HepG2 (cell line): ENCODE measurements around the gene ERCC5. TPM values are rescaled to one million over a fixed set of nuclear protein-coding genes. Genes with fewer than 3 reads are reported as not detected.

ENCODE experiments used
- RARA ChIP-seq: IDR thresholded peaks from 2 replicates; pipeline ENCODE4 v1.6.1; 2016; ENCODE audit warnings: missing genetic modification reagents, missing compliant biosample characterization
- REL ChIP-seq: sonication (generic); formaldehyde crosslinking; conservative IDR thresholded peaks from 2 replicates; pipeline ENCODE4 v1.8.0; 2022; ENCODE audit warnings: mild to moderate bottlenecking, missing genetic modification reagents, moderate library complexity
- ZNF766 ChIP-seq: sonication (generic); formaldehyde crosslinking; IDR thresholded peaks from 2 replicates; pipeline ENCODE4 v1.5.0; 2020; ENCODE audit warnings: missing genetic modification reagents, borderline replicate concordance
- polyA plus RNA-seq, 8 experiments: library from polyadenylated mRNA; depleted of rRNA in 3 of 8; stranded (reverse) in 7 of 8; unstranded in 1 of 8; fragments of >200 nt; fragmentation: Illumina TruSeq in 4 of 8; extraction: Trizol in 4 of 8; gene quantifications; 2 replicates each; pipeline versions ENCODE4 v1.2.1 to v1.2.3, GENCODE V29; 2011 to 2016; ENCODE audit warnings: low read depth in 4 of 8, missing spikeins in 1 of 8, mixed read lengths in 1 of 8; ENCODE audit not compliant: insufficient read depth in 1 of 8
- total RNA-seq, 5 experiments: library from RNA; depleted of rRNA; stranded (reverse); fragments of >200 nt; fragmentation: Illumina TruSeq; extraction: Trizol; gene quantifications; 2 replicates each; pipeline ENCODE4 v1.2.3, GENCODE V29; 2016; ENCODE audit warnings: low read depth in 1 of 5
- TF ChIP-seq, protein P1 (sequence below): sonication (generic); formaldehyde crosslinking; IDR thresholded peaks from 2 replicates; pipeline ENCODE4 v1.4.0; 2020; ENCODE audit warnings: missing genetic modification reagents
- TF ChIP-seq, protein P2 (sequence below): IDR thresholded peaks from 2 replicates; pipeline ENCODE4 v1.6.1; 2016; ENCODE audit warnings: mild to moderate bottlenecking, missing biosample characterization, missing genetic modification reagents
- TF ChIP-seq, protein P3 (sequence below): sonication (generic); formaldehyde crosslinking; IDR thresholded peaks from one replicate; pipeline ENCODE4 v1.5.1; 2020; ENCODE audit warnings: mild to moderate bottlenecking, missing genetic modification reagents; ENCODE audit errors: not compliant biosample characterization
- TF ChIP-seq, protein P4 (sequence below): sonication (generic); formaldehyde crosslinking; IDR thresholded peaks from 2 replicates; pipeline ENCODE4 v1.5.0; 2020; ENCODE audit warnings: mild to moderate bottlenecking, missing genetic modification reagents

The ERCC5 gene
- total and polyA plus RNA-seq, 2 of the 13 experiments (the other 11 are each of a cell fraction or from before 2014, with no cell fraction given) = 12.9 to 35.5 TPM

DNA sequence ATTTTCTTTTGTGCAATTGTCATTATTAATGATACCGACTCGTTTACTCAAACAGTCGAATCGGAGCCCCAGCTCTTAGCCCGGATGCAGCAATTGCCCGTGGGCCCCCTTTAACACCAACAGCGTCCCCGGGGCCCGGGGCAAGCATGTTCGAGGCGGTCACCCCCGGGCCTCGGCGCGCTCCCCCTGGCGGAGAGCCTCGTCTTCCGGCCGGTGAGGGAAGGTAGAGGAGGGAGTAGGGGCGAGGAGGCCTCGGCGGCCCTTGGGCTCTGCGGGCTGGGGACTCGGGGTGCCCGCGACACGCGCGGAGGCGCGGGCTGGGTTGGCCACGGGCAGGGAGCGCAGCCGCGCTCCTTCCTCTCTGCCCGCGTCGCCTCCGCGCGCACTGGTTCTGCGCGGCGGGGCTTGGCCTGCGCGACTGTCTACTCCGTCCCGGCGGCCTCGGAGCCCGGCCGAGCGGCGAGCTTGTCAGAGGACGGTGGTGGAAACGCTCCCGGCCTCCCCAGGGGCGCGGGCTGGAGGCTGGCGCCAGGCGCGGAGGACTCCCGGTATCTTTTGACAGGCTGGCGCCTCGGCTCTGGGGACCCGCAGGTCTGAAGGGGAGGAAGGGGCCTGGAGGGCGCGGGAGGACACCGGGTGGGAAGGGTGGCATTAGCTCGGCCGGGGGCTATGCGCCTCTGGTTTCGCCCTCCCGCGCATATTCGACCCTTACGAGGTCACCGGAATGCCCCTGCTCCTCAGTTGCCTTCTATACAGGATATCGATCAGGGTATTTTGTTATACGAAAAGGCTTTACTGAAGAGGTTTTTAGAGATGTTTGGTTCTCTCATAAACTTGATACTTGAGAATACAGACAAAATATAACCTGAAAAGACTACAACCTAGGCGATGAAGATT, 45.4 kb upstream of the ERCC5 start (continued):
- TF ChIP-seq, protein P1, sequence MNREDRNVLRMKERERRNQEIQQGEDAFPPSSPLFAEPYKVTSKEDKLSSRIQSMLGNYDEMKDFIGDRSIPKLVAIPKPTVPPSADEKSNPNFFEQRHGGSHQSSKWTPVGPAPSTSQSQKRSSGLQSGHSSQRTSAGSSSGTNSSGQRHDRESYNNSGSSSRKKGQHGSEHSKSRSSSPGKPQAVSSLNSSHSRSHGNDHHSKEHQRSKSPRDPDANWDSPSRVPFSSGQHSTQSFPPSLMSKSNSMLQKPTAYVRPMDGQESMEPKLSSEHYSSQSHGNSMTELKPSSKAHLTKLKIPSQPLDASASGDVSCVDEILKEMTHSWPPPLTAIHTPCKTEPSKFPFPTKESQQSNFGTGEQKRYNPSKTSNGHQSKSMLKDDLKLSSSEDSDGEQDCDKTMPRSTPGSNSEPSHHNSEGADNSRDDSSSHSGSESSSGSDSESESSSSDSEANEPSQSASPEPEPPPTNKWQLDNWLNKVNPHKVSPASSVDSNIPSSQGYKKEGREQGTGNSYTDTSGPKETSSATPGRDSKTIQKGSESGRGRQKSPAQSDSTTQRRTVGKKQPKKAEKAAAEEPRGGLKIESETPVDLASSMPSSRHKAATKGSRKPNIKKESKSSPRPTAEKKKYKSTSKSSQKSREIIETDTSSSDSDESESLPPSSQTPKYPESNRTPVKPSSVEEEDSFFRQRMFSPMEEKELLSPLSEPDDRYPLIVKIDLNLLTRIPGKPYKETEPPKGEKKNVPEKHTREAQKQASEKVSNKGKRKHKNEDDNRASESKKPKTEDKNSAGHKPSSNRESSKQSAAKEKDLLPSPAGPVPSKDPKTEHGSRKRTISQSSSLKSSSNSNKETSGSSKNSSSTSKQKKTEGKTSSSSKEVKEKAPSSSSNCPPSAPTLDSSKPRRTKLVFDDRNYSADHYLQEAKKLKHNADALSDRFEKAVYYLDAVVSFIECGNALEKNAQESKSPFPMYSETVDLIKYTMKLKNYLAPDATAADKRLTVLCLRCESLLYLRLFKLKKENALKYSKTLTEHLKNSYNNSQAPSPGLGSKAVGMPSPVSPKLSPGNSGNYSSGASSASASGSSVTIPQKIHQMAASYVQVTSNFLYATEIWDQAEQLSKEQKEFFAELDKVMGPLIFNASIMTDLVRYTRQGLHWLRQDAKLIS (CRISPR knock-in tag) = no peak
- TF ChIP-seq, protein P2, sequence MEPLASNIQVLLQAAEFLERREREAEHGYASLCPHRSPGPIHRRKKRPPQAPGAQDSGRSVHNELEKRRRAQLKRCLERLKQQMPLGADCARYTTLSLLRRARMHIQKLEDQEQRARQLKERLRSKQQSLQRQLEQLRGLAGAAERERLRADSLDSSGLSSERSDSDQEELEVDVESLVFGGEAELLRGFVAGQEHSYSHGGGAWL (CRISPR knock-in tag) = no peak
- TF ChIP-seq RARA (CRISPR knock-in tag) = peak; percentile 34; the same call in 1 of the 2 replicates
- no peak for TF ChIP-seq ZNF766
- TF ChIP-seq, protein P3, sequence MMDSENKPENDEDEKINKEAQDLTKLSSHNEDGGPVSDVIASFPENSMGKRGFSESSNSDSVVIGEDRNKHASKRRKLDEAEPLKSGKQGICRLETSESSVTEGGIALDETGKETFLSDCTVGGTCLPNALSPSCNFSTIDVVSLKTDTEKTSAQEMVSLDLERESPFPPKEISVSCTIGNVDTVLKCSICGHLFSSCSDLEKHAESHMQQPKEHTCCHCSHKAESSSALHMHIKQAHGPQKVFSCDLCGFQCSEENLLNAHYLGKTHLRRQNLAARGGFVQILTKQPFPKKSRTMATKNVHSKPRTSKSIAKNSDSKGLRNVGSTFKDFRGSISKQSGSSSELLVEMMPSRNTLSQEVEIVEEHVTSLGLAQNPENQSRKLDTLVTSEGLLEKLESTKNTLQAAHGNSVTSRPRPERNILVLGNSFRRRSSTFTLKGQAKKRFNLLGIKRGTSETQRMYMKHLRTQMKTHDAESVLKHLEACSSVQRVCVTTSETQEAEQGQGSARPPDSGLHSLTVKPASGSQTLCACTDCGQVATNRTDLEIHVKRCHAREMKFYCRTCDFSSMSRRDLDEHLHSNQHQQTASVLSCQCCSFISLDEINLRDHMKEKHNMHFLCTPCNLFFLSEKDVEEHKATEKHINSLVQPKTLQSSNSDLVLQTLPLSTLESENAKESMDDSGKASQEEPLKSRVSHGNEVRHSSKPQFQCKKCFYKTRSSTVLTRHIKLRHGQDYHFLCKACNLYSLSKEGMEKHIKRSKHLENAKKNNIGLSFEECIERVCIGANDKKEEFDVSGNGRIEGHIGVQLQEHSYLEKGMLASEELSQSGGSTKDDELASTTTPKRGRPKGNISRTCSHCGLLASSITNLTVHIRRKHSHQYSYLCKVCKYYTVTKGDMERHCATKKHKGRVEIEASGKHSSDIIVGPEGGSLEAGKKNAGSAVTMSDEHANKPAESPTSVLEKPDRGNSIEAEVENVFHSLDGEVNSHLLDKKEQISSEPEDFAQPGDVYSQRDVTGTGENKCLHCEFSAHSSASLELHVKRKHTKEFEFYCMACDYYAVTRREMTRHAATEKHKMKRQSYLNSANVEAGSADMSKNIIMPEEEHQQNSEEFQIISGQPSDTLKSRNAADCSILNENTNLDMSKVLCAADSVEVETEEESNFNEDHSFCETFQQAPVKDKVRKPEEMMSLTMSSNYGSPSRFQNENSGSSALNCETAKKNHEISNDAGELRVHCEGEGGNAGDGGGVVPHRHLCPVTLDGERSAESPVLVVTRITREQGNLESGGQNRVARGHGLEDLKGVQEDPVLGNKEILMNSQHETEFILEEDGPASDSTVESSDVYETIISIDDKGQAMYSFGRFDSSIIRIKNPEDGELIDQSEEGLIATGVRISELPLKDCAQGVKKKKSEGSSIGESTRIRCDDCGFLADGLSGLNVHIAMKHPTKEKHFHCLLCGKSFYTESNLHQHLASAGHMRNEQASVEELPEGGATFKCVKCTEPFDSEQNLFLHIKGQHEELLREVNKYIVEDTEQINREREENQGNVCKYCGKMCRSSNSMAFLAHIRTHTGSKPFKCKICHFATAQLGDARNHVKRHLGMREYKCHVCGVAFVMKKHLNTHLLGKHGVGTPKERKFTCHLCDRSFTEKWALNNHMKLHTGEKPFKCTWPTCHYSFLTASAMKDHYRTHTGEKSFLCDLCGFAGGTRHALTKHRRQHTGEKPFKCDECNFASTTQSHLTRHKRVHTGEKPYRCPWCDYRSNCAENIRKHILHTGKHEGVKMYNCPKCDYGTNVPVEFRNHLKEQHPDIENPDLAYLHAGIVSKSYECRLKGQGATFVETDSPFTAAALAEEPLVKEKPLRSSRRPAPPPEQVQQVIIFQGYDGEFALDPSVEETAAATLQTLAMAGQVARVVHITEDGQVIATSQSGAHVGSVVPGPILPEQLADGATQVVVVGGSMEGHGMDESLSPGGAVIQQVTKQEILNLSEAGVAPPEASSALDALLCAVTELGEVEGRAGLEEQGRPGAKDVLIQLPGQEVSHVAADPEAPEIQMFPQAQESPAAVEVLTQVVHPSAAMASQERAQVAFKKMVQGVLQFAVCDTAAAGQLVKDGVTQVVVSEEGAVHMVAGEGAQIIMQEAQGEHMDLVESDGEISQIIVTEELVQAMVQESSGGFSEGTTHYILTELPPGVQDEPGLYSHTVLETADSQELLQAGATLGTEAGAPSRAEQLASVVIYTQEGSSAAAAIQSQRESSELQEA (CRISPR knock-in tag) = peak; percentile 65
- TF ChIP-seq, protein P4, sequence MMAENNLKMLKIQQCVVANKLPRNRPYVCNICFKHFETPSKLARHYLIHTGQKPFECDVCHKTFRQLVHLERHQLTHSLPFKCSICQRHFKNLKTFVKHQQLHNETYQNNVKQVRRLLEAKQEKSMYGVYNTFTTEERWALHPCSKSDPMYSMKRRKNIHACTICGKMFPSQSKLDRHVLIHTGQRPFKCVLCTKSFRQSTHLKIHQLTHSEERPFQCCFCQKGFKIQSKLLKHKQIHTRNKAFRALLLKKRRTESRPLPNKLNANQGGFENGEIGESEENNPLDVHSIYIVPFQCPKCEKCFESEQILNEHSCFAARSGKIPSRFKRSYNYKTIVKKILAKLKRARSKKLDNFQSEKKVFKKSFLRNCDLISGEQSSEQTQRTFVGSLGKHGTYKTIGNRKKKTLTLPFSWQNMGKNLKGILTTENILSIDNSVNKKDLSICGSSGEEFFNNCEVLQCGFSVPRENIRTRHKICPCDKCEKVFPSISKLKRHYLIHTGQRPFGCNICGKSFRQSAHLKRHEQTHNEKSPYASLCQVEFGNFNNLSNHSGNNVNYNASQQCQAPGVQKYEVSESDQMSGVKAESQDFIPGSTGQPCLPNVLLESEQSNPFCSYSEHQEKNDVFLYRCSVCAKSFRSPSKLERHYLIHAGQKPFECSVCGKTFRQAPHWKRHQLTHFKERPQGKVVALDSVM (CRISPR knock-in tag) = peak; percentile 94
- TF ChIP-seq REL = 0 out of 2 replicates have a peak, but pooled peaks have one; percentile 36
